NCI-H774 (cell line): ENCODE data around the gene PLXNC1.

Source experiments
- DNase-seq: peaks from one replicate; lab custom pipeline; 2025; lab: John Stamatoyannopoulos, UW

Gene PLXNC1

DNA sequence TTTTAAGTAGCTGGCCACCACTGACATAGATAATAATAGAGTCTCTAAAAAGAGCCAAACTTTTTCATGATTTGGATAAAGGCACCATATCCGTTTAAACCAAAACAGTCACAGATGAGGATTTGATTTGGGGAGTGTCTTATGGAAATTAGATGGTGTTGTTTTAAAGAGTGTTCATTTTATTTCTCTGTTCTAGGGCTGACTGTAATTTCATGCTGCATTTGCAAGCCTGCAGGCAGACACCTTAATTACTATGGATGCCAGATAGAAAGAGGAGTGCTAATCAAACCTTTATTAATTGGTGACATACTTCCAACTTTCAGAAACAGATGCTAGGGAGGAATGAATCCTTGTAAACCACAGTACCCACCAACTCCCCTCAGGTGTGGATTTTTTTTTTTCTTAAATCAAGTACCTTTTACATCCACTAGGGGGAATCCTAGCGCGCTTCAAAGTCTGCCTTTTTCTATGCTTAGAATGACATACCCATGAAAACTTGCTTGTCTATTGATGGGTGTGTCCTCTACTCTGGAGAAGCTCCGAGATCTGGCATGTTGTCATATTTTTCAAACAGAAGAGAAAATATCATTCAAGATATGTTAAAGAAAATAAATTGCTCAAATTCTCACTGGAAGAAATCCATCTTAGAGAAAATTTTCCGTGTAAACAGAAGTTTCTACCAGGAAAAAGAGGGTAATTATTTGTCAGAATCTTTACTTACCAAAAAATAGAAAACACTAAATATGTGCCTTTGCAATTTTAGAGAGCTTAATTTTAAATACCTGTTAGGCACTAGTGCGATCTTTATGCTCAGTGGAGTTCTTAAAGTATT, 14.2 kb upstream of the PLXNC1 start:
- DNase-seq, result peak; percentile 37

DNA sequence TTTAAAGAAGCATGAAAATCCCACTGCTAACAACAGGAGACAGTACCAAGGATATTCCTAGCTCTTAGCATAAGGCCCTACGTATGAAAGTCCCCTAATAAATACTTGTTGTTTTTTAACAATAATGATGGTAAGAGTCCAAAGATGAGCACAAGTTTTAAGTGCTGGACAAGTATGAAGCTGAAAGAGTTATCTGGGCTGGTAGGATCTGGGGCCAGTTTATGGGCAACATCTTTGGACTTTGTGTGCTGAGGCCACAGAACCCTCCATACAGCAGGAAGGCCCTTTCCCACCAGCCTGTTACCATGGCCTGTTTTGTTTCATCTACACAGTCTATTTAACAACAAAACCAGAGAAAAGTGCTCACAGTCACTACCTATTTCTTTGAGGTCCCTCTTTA, 12.5 kb upstream of the PLXNC1 start:
- no peak for DNase-seq

DNA sequence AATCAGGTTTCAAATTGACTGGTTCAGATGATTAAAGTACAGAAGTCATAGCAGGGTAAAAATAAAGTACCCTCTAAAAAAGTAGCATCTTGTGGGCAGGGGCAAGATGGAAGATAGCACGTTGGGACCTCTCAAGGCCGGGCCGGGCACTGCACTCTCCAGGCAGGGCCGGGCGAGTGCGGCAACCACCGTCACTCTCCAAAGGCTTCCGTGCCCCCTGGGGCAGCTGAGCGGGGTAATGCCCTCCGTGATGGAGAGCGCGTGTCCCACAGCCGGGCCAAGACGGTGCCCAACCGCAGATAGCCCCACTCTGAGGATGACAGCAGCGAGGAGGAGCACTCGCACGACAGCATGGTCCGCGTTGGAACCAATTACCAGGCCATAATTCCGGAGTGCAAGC, 8.6 kb upstream of the PLXNC1 start:
- no peak for DNase-seq

DNA sequence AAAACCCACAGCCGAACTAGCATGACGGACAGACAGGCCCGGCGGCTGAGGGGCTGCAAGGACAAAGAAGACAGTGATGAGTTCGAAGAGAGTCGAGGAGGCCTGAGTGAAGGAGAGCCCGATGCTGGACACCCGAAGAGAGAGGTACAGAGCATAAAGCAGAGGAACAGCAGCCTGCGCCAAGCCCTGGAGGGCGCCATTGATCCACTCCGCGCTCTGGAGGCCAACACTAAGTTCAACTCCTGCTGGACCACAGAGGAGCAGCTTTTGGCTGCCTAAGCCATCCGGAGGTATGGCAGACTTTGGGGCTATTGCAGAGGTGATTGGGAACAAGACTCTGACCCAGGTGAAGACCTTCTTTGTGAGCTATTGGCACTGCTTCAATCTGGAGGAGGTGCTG, 7.8 kb upstream of the PLXNC1 start:
- DNase-seq, result peak; percentile 15

DNA sequence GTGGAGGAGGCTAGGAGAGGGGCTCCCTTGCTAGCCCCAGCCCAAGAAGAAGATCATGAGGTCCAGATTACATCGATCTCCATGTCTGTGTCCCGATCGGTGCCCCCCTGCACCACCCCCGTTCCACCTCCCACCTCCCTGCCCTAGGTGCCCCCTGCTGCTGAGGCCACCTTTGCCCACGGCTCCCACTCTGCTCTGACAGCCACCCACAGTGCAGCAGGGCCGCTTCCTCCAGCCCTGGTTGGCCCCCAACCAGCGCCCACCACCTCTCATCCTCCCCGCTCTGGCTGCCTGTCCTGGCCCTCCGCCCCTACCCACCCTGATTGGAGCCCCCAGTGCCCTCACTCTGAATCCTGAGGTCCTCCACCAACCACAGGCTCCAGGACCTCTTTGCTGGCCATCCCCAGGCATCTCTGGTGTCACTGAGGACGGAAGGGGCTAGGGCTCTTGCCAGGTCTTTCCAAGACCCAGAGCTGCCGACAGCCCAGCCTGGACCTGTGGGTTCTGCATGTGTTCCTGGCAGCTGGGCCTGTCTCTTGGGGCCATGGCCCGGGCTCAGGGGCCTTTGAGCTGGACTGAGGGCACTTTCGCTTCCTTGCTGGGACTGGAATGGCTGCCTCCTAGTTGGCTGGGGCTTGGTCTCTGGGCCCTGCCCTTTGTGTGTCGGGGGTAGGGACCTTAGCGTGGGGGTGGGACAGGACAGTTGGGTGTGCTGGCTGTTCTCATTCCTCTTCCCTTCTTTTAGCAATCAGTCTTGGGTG, 7.2 kb upstream of the PLXNC1 start:
- no peak for DNase-seq

DNA sequence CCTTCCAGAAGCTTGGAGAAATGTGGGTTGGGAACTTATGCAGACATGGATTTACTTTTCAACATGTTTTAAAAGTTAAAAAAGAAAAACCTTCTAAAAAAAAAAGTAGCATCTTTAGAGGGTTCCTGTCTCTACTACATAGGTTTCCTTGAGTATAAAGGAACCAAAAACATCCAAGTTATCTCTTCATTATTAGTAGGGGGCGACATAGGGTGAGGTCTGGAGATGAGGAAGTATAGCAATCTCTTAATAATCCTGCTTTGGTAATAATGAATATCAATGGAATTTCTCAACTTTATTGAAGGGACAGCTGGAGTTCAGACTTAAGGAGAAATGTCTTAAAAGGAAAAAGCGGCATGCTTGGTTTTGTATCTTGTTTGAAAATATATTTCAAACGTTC, 6.5 kb upstream of the PLXNC1 start:
- no peak for DNase-seq

DNA sequence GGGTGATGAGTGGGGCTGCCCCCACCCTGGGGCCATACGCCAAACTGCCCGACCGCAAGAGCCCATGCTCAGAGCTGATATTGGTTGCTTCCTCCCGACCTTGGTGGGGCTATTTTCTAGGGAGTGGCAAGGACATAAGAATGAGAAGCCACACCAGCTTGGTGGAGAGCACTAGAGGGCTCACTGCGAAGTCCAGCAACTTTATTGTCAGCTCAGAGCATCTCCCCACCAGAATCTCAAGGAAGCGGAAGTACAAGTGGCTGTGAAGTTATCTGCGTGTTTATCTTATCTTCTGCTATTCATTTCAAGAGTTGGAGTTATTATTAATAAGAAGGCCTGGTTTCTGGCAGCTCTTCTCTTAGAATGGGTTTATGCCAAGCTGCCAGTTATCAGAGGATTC, 4.9 kb upstream of the PLXNC1 start:
- DNase-seq, result no peak

DNA sequence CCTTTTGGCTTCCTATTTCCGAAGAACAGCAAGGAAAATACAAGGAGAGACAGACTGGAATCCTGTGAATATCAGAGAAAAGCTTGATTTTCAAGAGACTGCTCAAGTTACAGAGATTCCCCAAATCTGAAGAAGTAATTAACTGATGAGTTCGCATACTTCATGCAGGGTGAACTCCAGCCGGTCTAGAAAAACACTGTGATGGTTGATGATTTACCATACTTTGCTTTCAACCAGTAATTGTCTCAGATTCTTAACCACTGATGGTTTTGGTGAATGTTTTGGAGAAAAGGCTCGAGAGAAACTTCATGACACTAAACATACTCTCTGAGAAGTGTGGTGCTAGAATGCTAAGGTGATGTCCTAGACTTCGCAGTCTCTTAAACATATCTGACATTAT, 4.4 kb upstream of the PLXNC1 start:
- DNase-seq, result no peak

DNA sequence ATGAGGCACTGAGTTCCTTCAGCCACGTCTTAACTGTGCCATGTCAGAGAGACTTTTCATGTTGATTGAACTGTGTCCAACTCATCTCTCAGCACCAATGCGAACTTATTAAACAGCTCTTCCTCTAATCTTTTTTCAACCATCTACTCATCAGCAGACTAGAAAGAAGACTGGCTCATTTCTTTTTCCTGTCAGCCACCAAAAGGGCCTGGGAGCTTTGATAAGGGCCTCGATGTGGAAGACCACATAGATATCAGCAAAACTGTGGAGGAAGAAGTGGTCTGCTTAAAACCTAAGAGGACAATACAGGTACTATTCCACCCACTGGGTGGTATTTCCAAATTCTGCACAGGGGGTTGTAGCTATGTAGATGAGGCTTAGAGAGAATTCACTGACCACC, 3.6 kb upstream of the PLXNC1 start:
- no peak for DNase-seq

DNA sequence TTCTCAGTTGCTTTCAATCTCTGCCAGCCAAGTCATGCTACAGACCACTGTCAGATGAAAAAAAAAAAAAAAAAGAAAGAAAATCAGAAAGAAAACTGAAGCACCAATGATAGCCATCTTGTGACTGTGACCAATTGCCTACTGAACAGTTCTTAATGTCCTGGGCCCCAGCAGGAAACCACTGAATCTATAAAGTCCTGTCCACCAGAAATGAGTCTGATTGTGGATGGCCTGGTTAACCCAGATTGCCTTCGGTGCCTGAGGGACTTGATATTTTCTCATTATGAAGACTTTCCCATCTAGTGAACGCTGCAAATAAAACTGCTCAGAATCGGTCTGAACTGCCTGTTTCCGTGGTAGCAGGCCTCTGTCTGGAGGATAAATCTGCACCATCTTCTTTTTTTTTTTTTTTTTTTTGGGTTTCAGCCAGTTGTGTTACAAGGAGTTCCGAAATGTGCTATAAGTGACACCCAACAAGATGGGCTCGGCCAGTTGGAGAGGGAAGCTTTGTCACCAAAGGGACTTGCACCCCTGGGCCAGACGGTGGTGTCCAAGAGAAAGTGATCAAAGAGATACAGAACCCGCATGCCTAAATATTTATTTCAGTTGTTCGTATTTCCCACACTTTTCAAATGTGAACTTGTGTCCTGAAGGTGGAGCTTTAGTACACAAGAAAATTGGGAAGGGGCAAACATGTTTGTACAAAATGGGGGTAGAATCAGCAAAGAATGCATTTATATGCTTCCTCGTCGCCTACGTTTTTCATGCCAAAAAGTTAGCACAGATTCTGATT, 3.0 kb upstream of the PLXNC1 start:
- no peak for DNase-seq

DNA sequence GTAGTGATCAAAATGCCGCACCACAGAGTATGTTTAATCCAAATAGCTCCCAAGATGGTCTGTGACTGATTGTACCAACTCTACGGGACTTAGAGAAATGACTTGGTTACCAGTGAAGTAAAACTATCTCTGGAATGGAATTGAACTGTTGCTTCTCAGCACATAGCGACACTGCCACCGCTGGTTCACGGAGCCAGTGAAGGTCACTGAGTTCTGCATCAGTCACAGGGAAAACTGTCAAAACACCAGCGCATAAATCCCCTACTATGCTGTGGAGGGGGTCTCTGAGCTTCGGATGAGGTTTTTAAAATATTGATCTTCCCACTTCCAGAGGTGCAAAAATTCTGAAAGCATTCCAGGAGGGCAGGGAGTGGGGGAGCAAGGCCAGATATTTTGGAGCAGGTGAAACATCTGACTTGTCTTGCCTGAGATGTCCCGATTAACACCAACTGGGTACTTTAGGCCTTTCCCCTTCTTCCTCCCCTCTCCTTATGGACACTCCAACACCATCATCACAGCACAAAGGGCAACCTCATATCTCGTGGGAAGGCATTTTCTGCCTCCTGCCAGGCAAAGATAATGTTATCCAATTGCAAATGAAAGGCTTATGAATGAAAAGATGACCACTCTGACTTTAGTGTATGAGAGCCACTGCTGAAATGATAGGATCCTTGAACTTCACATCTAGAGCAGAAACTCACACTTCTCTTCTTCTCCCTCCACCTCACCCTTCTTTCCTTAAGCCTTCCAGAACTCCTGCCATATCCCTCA, 2.0 kb upstream of the PLXNC1 start:
- DNase-seq, result no peak

DNA sequence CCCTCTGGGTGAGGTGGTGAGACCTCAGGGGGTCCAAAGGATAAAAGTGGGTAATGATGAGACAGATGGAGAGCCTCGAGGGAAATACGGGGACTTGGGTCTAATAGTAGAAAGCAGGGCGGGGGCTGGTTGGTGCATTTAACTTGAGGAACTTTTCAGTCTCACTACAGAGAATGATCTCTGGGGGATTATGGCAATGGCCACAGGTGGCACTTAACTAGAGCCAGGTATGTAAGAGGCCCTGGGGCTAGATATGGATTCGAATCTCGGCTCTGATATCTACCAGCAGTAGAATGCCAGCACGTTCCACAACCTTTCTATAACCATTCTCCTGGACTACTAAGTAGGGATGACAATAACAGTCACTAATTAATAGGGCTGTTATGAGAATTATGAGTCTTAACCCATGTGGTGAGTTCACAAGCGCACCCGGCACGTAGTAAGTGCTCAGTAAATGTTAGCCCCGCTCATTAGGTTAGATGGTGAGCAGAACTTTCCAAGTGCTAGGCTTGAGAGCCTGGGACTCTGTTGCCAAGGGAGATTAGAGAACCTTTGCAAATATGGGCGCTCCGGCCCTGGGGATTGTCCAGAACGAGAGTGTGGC, 888 bp upstream of the PLXNC1 start:
- DNase-seq, result no peak

DNA sequence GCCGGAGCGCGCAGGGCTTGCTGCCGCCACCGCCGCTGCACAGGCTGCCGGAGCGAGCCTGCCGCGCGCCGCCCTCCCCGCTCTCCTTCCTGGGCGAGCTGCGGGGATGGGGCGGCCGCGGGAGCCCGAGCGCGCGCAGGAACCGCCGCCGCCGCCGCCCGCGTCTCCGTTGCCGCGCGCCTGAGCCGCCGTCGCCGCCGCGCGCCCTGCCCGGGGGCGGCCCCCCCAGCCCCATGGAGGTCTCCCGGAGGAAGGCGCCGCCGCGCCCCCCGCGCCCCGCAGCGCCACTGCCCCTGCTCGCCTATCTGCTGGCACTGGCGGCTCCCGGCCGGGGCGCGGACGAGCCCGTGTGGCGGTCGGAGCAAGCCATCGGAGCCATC, 352 bp downstream of the PLXNC1 start:
- DNase-seq, result no peak

DNA sequence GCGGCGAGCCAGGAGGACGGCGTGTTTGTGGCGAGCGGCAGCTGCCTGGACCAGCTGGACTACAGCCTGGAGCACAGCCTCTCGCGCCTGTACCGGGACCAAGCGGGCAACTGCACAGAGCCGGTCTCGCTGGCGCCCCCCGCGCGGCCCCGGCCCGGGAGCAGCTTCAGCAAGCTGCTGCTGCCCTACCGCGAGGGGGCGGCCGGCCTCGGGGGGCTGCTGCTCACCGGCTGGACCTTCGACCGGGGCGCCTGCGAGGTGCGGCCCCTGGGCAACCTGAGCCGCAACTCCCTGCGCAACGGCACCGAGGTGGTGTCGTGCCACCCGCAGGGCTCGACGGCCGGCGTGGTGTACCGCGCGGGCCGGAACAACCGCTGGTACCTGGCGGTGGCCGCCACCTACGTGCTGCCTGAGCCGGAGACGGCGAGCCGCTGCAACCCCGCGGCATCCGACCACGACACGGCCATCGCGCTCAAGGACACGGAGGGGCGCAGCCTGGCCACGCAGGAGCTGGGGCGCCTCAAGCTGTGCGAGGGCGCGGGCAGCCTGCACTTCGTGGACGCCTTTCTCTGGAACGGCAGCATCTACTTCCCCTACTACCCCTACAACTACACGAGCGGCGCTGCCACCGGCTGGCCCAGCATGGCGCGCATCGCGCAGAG, 873 bp downstream of the PLXNC1 start:
- no peak for DNase-seq

DNA sequence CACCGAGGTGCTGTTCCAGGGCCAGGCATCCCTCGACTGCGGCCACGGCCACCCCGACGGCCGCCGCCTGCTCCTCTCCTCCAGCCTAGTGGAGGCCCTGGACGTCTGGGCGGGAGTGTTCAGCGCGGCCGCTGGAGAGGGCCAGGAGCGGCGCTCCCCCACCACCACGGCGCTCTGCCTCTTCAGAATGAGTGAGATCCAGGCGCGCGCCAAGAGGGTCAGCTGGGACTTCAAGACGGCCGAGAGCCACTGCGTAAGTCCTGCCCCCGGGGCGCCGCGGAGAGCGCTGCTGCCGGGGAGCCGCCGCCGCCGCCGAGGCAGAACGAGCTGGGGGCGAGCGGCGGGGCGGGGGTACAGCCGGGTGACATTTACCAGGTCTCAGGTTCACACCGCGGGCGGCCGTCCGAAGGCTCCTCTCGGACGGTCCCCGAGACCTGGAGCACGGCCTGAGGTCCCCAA, 1.4 kb downstream of the PLXNC1 start:
- peak; percentile 26 for DNase-seq

DNA sequence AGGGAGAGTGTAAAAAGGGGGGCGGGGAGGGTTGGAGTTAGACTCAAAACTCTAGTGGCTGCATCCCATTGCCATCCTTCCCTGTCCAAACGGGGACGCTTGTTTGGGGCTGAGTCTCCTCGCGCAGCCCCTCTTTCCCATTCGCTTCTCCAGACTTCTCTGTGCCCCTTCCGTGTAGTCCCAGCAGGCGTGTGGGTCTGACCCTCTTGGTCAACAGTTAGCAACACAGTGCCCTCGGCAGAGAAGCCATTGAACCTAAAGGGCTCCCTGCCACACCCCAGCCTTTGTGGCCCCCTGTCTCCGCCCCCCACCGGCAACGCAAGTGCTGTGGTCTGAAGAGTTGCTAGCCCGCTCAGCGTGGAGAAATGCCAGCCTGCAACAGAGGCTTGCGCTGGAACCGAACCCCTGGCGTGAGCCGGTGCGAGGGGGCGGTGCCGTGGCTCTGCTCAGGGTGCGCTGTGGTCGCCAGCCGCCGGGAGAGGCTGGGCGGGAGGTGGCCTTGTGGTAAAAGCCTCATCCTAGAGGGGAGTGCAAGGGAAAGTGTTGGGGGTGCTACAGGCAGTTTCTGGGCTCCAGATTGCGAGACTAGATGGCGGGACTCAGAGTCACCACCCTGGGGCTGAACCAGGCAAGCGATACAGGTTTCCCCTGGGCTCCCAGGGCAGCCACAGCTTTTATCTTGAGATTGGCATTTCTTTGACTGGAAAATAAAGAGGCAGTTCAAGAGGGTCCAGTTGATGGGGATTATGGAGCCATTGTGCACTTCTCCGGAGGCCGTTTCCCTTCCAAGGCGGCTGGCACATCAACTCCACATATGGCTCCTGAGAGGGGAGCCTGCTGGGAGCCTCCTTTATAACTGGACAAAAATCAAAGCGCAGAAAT, 2.1 kb downstream of the PLXNC1 start:
- DNase-seq, result no peak

DNA sequence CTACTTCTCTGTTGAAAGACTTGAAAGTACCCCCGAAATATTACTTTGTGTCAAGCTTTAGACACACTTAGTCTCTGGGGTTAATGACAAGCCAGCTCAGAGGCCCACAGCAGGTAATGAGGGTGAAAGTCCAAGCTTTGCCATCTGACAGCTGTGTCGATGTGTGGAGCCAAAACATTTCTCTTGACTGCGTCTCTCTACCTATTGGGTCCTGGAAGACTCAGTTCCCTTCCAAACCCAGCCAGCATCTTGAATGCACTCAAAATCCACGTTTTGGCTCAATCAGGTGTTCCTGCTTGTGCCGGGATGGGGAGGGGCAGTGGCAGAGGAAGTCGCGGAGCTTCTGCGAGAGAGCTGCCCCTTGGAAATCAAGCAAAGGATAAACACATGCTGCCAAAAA, 3.2 kb downstream of the PLXNC1 start:
- no peak for DNase-seq

DNA sequence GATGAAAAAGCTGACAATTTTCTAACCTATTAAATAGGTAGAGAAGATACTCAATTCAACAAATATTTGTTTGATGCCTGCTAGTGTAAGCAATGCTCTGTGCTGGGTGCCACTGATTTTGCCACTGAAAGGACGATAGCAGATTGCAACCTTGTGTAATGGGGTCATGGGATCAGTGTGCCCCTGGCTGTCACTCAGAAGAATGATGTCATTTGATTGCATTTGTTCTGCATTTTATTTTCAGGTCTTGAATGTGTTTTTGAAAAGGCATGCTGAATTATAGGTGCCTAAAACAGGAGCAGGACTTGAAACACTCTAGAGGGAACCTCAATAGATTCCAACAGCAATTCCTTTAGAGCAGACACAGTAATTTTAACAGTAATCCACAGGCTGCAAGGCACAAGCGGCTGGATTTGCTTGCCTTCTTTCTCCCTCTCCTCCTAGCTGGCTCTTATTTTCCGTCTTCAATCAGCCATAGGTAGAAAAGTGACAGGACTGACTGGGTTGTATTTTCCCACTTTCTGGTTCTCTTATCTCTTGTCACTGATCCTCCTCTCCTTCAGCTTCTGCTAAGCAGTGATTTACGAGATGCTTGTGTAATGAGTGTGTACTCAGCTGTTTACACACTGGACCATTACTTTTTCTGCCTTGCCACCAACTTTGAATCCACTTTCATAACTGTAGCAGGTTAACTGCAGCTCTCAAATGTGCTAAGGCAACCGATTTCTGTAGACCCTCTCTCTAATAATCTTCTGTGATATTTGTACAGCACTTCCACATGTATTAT, 4.1 kb downstream of the PLXNC1 start:
- peak; percentile 43 for DNase-seq

DNA sequence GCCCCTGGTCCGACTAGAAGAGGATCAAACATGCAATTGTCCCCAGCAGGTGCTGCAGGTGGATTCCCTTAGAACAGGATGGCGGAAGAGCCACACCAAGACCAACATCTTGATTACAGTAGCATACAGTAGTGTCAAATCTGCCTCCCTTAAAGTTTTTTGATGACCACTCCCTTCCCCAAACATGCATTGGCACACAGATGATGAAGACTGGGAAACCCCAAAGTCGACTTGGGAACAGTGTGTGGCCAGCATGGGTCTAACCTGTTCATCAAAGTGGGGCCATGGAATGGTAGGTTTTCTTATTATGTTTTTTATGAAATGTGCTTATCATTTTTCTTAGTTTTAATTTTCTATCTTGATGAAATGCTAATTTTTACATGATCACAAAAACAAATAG, 8.8 kb downstream of the PLXNC1 start:
- DNase-seq, result no peak
